HG03064 (cell line): ENCODE measurements around the gene OR8H3.
"Not testable (repeated sequence)": the region's sequence is repeated elsewhere in the genome, so short reads cannot be mapped to it uniquely, and the experiment has no call there.

Source experiments
- ATAC-seq: cut with Tn5 transposase; IDR thresholded peaks from one replicate; pipeline ENCODE4 v1.9.1; 2021; ENCODE audit warnings: low read depth; ENCODE audit not compliant: unreplicated experiment

Gene OR8H3

GRCh38 chr11:56122073-56122472, at the start of gene OR8H3:
OR8H3 (plus strand) TSS chr11:56122373; CDS start chr11:56122373, 0 bp downstream.
- no peak for ATAC-seq

- ATAC-seq: no peak
Observed at GRCh38 chr11:56089697-56090096, 32.5 kb upstream of the OR8H3 start.

- no peak for ATAC-seq
Observed at GRCh38 chr11:56093008-56093407, 29.2 kb upstream of the OR8H3 start, which contains the start of gene OR8I2. OR8I2 (plus strand) TSS chr11:56093308; CDS start chr11:56093308, 0 bp downstream.

- no peak for ATAC-seq
Observed at GRCh38 chr11:56103210-56103737, 18.9 kb upstream of the OR8H3 start, which contains the start of gene OR8H2. OR8H2 (plus strand) TSS chr11:56103687; CDS start chr11:56105043, 1,356 bp downstream.

GRCh38 chr11:56140151-56140661, 18.0 kb downstream of the OR8H3 start, which contains the start of gene OR8J3:
OR8J3 (minus strand) TSS chr11:56140201; CDS start chr11:56137718, 2,483 bp downstream.
- ATAC-seq: no peak

- ATAC-seq: not testable (repeated sequence)
Observed at GRCh38 chr11:56143681-56144080, 21.5 kb downstream of the OR8H3 start.

GRCh38 chr11:56151376-56151775, 29.2 kb downstream of the OR8H3 start:
- ATAC-seq: no peak

- no peak for ATAC-seq
Observed at GRCh38 chr11:56152333-56152732, 30.2 kb downstream of the OR8H3 start.

GRCh38 chr11:56160217-56160616, 38.0 kb downstream of the OR8H3 start, which contains the start of gene OR8K5:
OR8K5 (minus strand) TSS chr11:56160317; CDS start chr11:56160317, 0 bp downstream.
- no peak for ATAC-seq

GRCh38 chr11:56163804-56164203, 41.6 kb downstream of the OR8H3 start:
- ATAC-seq: no peak

- ATAC-seq: no peak
Observed at GRCh38 chr11:56172256-56172830, 50.2 kb downstream of the OR8H3 start.
